ENCODE measurements around the gene NUP214. TPM values are rescaled to one million over a fixed set of nuclear protein-coding genes. Genes with fewer than 3 reads are reported as not detected.
"Not testable (repeated sequence)": the region's sequence is repeated elsewhere in the genome, so short reads cannot be mapped to it uniquely, and the experiment has no call there.

Gene NUP214
- total RNA-seq, 2 experiments from 2014 or later, result 19.7 to 69.6 TPM

GRCh38 chr9:131114084-131114535 lies 11.3 kb upstream of the NUP214 start:
- no peaks in the 10 kb centered on the region for H3K9me2 ChIP-seq (ENCODE audit: insufficient read depth, low read length)
- H3K79me2 ChIP-seq (ENCODE audit: insufficient read depth, low read depth, low read length), result no peaks in the 10 kb centered on the region
- no peaks in the 10 kb centered on the region for H3K9me3 ChIP-seq (ENCODE audit: low read length)
- DNase-seq (ENCODE audit: low spot score), result no peak
- ChIA-PET CTCF (ENCODE audit: unreplicated experiment) (no interaction called here), POLR2A (interaction anchor here (0.7 kb wide), 1 partner anchor 45 kb away, joined by 5 read pairs; no protein-coding TSS in a partner anchor)
- H3K4me3 ChIP-seq (ENCODE audit: low read depth, low read length, poor library complexity, severe bottlenecking), result no peak overlapping the region
- intact Hi-C loops (cut with micrococcal nuclease; ENCODE audit: unreplicated experiment), result no loop called here
- no peak overlapping the region for H3K4me2 ChIP-seq (ENCODE audit: low read length)
- no peak overlapping the region for H3K27ac ChIP-seq (ENCODE audit: low read depth, low read length, poor library complexity, severe bottlenecking)
- no peaks in the 10 kb centered on the region for H4K20me1 ChIP-seq (ENCODE audit: insufficient read depth, low read length)
- no peaks in the 10 kb centered on the region for H3K36me3 ChIP-seq (ENCODE audit: insufficient read depth, low read length)
- TF ChIP-seq CTCF (conservative IDR thresholded peaks at IDR 0.05; ENCODE audit: low read length), result no peak
- no peak for TF ChIP-seq EZH2phosphoT487 (IDR thresholded peaks at IDR 0.05; ENCODE audit: borderline replicate concordance, low read depth, low read length)
- no TSS peak for BruUV-seq (replicated peaks)
- no peaks in the 10 kb centered on the region for H3K4me1 ChIP-seq (ENCODE audit: insufficient read depth, low read length, poor library complexity, severe bottlenecking)
- no peak overlapping the region for H2AFZ ChIP-seq (ENCODE audit: low read length)

GRCh38 chr9:131115360-131115742 lies 10.0 kb upstream of the NUP214 start:
- CTCF ChIA-PET (ENCODE audit: unreplicated experiment); intact Hi-C loops (cut with micrococcal nuclease; ENCODE audit: unreplicated experiment); H3K27ac ChIP-seq (ENCODE audit: low read depth, low read length, poor library complexity, severe bottlenecking); H3K79me2 ChIP-seq (ENCODE audit: insufficient read depth, low read depth, low read length); H3K9me3 ChIP-seq (ENCODE audit: low read length); H3K4me3 ChIP-seq (ENCODE audit: low read depth, low read length, poor library complexity, severe bottlenecking); H3K36me3 ChIP-seq (ENCODE audit: insufficient read depth, low read length); H4K20me1 ChIP-seq (ENCODE audit: insufficient read depth, low read length); H3K4me2 ChIP-seq (ENCODE audit: low read length); POLR2A ChIA-PET; BruUV-seq (replicated peaks); H3K9me2 ChIP-seq (ENCODE audit: insufficient read depth, low read length); H3K4me1 ChIP-seq (ENCODE audit: insufficient read depth, low read length, poor library complexity, severe bottlenecking); H2AFZ ChIP-seq (ENCODE audit: low read length); DNase-seq (ENCODE audit: low spot score): not testable (repeated sequence)

GRCh38 chr9:131116281-131117120 lies 8.9 kb upstream of the NUP214 start:
- no peaks in the 10 kb centered on the region for H3K9me2 ChIP-seq (ENCODE audit: insufficient read depth, low read length)
- no peak overlapping the region for H3K27ac ChIP-seq (ENCODE audit: low read depth, low read length, poor library complexity, severe bottlenecking)
- no TSS peak for BruUV-seq (replicated peaks)
- DNase-seq (ENCODE audit: low spot score), result no peak
- CTCF ChIA-PET (ENCODE audit: unreplicated experiment), result no interaction called here
- no peaks in the 10 kb centered on the region for H4K20me1 ChIP-seq (ENCODE audit: insufficient read depth, low read length)
- H3K9me3 ChIP-seq (ENCODE audit: low read length), result no peaks in the 10 kb centered on the region
- intact Hi-C loops (cut with micrococcal nuclease; ENCODE audit: unreplicated experiment), result no loop called here
- POLR2A ChIA-PET, result no interaction called here
- H3K4me2 ChIP-seq (ENCODE audit: low read length), result no peak overlapping the region
- TF ChIP-seq CTCF (conservative IDR thresholded peaks at IDR 0.05; ENCODE audit: low read length) (no peak), EZH2phosphoT487 (IDR thresholded peaks at IDR 0.05; ENCODE audit: borderline replicate concordance, low read depth, low read length) (no peak)
- H2AFZ ChIP-seq (ENCODE audit: low read length), result no peak overlapping the region
- H3K36me3 ChIP-seq (ENCODE audit: insufficient read depth, low read length), result no peaks in the 10 kb centered on the region
- H3K4me3 ChIP-seq (ENCODE audit: low read depth, low read length, poor library complexity, severe bottlenecking), result no peak overlapping the region
- H3K4me1 ChIP-seq (ENCODE audit: insufficient read depth, low read length, poor library complexity, severe bottlenecking), result no peaks in the 10 kb centered on the region
- H3K79me2 ChIP-seq (ENCODE audit: insufficient read depth, low read depth, low read length), result no peaks in the 10 kb centered on the region

Measured in OCI-LY7 (cell line).